Hepatocyte (in vitro differentiated cells): Measurements from ENCODE around the gene GRK5. TPM values are rescaled to one million over a fixed set of nuclear protein-coding genes. Genes with fewer than 3 reads are reported as not detected.

Experiments used
- DNase-seq: peaks from one replicate; pipeline ENCODE4 v3.0.0-alpha.2; 2016; ENCODE audit warnings: low spot score
- H2AFZ ChIP-seq: fragments of 200-600 bp; sonication (generic); 2 replicates; pipeline ENCODE4 v1.6.0; 2016; ENCODE audit warnings: antibody characterized with exemption, mild to moderate bottlenecking
- H3K27ac ChIP-seq: fragments of 200-600 bp; sonication (generic); 2 replicates; pipeline ENCODE4 v1.5.1; 2016; ENCODE audit warnings: mild to moderate bottlenecking
- H3K27me3 ChIP-seq: fragments of 200-600 bp; sonication (generic); 2 replicates; pipeline ENCODE4 v1.6.1; 2016
- H3K36me3 ChIP-seq: fragments of 200-600 bp; sonication (generic); replicated peaks from 2 replicates; pipeline ENCODE4 v1.5.1; 2016; ENCODE audit warnings: low read depth; ENCODE audit not compliant: insufficient read depth
- H3K4me1 ChIP-seq: fragments of 200-600 bp; sonication (generic); 2 replicates; pipeline ENCODE4 v1.5.1; 2016; ENCODE audit warnings: mild to moderate bottlenecking, moderate library complexity; ENCODE audit not compliant: insufficient read depth
- H3K4me2 ChIP-seq: fragments of 200-600 bp; sonication (generic); 2 replicates; pipeline ENCODE4 v1.6.0; 2016
- H3K4me3 ChIP-seq: fragments of 200-600 bp; sonication (generic); 2 replicates; pipeline ENCODE4 v1.5.1; 2016; ENCODE audit warnings: mild to moderate bottlenecking
- H3K79me2 ChIP-seq: fragments of 200-600 bp; sonication (generic); 2 replicates; pipeline ENCODE4 v1.6.0; 2017; ENCODE audit warnings: mild to moderate bottlenecking
- H3K9me2 ChIP-seq: fragments of 200-600 bp; sonication (generic); replicated peaks from 2 replicates; pipeline ENCODE4 v1.6.0; 2017; ENCODE audit warnings: mild to moderate bottlenecking; ENCODE audit not compliant: insufficient read depth
- H3K9me3 ChIP-seq: fragments of 200-600 bp; sonication (generic); 2 replicates; pipeline ENCODE4 v1.5.1; 2016; ENCODE audit warnings: low read depth, mild to moderate bottlenecking
- H4K20me1 ChIP-seq: fragments of 200-600 bp; sonication (generic); 2 replicates; pipeline ENCODE4 v1.6.0; 2016; ENCODE audit warnings: mild to moderate bottlenecking; ENCODE audit not compliant: insufficient read depth, poor library complexity, severe bottlenecking
- CTCF ChIP-seq: fragments of 200-600 bp; sonication (generic); IDR thresholded peaks from 2 replicates; pipeline ENCODE4 v1.5.1; 2016; ENCODE audit warnings: antibody characterized with exemption, mild to moderate bottlenecking; ENCODE audit not compliant: poor library complexity
- EZH2 ChIP-seq: fragments of 200-600 bp; sonication (generic); IDR thresholded peaks from 2 replicates; pipeline ENCODE4 v1.6.1; 2016; ENCODE audit warnings: antibody characterized with exemption, mild to moderate bottlenecking, borderline replicate concordance
- EZH2phosphoT487 ChIP-seq: fragments of 200-600 bp; sonication (generic); IDR thresholded peaks from one replicate; pipeline ENCODE4 v1.6.1; 2018; ENCODE audit warnings: antibody characterized with exemption, mild to moderate bottlenecking, low read depth, moderate library complexity; ENCODE audit not compliant: unreplicated experiment, severe bottlenecking
- WGBS: methylation state at CpG from one replicate; pipeline ENCODE4 v1.1.6; 2016; ENCODE audit warnings: low lambda C conversion rate; ENCODE audit errors: missing lambda C conversion rate; 5-methylcytosine and 5-hydroxymethylcytosine counted together
- polyA plus RNA-seq: library from polyadenylated mRNA; unstranded; fragments of >200 nt; fragmentation: Nextera tagmentation; extraction: Ambion mirVana; gene quantifications from 2 replicates; pipeline ENCODE4 v1.2.1, GENCODE V29; 2016
- total RNA-seq: library from RNA; depleted of rRNA; stranded (reverse); fragments of >200 nt; gene quantifications from 2 replicates; pipeline ENCODE4 v1.2.3, GENCODE V29; 2014

Gene GRK5
- total and polyA plus RNA-seq, 2 experiments from 2014 or later, result 7.6 to 19.9 TPM

DNA sequence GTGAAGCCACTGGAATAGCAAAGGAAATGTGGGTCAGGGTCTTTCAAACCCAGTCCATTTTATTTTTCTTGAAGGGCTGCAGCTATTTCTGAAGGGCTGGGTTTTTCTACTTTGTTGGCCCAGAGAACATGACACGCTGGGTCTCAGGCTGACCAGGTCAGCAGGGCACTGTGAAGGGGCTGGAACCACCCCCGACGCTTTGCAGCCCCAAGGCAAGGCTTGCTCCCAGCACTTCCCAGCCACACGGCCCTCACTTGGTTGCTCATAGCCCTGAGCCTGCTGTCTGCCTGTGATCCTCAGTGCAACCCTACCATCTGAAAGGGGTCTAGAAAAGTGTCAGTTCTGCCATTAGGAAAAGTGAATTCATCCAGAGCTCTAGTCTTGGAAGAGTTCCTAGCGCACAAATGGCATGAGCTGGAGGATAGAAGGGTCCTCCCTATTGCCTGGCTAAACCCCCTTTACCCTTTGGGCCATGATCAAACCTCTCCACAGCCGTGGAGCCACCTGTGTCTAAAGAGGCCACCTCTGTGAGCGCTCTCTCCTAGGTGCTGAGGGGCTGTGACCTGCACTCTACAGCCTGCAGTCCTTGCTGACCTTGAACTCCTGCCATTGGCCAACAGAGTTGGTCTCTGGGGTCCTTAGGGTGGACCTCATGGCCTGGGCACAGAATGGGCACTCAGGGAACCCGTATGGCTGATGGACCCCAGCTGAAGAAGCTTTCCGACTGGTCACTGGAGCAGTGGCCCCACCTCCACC, 203.2 kb downstream of the GRK5 start:
- Histone ChIP-seq H3K27me3 (no peaks in the 10 kb centered on the region), H3K79me2 (no peaks in the 10 kb centered on the region), H3K27ac (peak overlapping the region; percentile 44), H3K9me3 (no peaks in the 10 kb centered on the region), H3K9me2 (no peaks in the 10 kb centered on the region), H3K4me1 (peaks cover 20% of the 10 kb centered on the region), H2AFZ (no peak overlapping the region), H3K36me3 (no peaks in the 10 kb centered on the region), H3K4me2 (no peak overlapping the region), H4K20me1 (no peaks in the 10 kb centered on the region), H3K4me3 (no peak overlapping the region)
- 84% methylated on average over 9 of the region's 9 CpGs for WGBS
- no peak for TF ChIP-seq EZH2
- no peak for DNase-seq

DNA sequence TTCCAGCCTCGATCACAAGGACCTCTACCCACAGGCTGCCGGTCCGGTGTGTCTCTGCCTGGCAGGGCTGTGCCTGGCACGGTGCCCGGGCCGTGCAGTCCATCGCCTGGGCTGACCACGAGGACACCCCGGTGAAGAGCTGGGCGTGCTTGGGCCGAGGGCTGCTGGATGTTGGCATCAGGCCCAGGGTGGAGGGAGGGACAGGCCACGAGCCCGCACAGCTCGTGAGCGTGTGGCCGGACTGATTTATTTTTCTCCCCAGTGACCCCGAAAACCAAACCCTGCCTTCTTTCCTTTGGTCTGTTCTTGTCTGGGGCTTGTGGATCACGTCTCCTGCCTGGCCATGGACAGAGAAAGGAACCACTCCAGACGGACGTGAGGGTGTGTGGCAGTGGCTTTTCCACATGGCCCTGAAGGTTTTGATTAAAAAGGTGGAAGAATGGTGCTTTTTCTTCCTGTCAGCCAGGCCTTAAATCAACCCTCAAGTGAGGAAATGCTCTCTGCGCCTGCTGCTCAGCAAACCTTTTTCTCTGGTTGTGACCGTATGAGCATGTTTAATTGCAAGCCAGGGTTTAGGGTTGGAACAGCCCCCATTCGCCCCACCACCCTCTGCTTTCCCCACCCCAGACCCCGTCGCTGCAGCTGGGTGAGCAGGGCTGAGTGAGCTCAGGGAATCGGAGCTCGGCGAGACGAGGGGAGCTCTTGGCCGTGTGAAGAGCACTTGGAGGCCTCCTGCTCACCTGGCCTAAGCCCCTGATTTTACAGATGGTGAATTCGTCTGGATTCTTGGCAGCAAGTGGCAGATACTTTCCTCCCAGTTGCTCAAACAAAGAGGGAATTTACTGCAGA, 205.1 kb downstream of the GRK5 start:
- DNase-seq, result no peak
- Histone ChIP-seq H4K20me1 (no peaks in the 10 kb centered on the region), H3K9me3 (no peaks in the 10 kb centered on the region), H3K4me3 (no peak overlapping the region), H3K27ac (peak overlapping the region; percentile 87), H3K79me2 (no peaks in the 10 kb centered on the region), H3K4me2 (peak overlapping the region; percentile 41), H2AFZ (no peak overlapping the region), H3K27me3 (no peaks in the 10 kb centered on the region), H3K36me3 (no peaks in the 10 kb centered on the region), H3K4me1 (peaks cover 20% of the 10 kb centered on the region), H3K9me2 (no peaks in the 10 kb centered on the region)
- 59% methylated on average over 31 of the region's 31 CpGs for WGBS
- TF ChIP-seq EZH2 (no peak), EZH2phosphoT487 (no peak), CTCF (no peak)

DNA sequence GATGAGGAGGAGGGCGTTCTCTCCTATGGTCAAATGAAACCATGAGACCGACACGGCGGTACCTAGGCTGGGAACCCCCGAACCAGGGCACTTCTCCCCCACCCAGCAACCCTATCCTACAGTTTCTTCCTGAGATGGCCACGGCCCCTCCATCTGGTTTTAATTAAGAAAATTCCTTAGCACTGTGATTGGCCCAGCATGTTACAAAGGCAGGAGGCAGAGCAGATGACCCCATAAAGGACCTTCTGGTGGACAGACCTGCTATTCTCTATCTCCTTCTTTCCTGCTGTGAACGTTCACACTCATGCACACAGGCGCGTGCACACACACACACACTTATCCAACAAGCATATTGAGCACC, 205.7 kb downstream of the GRK5 start:
- 52% methylated on average over 9 of the region's 9 CpGs for WGBS
- Histone ChIP-seq H3K36me3 (no peaks in the 10 kb centered on the region), H3K4me3 (no peak overlapping the region), H3K4me2 (peak overlapping the region; percentile 41), H3K9me3 (no peaks in the 10 kb centered on the region), H3K4me1 (peaks cover 20% of the 10 kb centered on the region), H4K20me1 (no peaks in the 10 kb centered on the region), H3K27me3 (no peaks in the 10 kb centered on the region), H3K9me2 (no peaks in the 10 kb centered on the region), H2AFZ (no peak overlapping the region), H3K79me2 (no peaks in the 10 kb centered on the region), H3K27ac (peak overlapping the region; percentile 87)
- TF ChIP-seq EZH2 (no peak), CTCF (no peak), EZH2phosphoT487 (no peak)
- DNase-seq, result no peak

DNA sequence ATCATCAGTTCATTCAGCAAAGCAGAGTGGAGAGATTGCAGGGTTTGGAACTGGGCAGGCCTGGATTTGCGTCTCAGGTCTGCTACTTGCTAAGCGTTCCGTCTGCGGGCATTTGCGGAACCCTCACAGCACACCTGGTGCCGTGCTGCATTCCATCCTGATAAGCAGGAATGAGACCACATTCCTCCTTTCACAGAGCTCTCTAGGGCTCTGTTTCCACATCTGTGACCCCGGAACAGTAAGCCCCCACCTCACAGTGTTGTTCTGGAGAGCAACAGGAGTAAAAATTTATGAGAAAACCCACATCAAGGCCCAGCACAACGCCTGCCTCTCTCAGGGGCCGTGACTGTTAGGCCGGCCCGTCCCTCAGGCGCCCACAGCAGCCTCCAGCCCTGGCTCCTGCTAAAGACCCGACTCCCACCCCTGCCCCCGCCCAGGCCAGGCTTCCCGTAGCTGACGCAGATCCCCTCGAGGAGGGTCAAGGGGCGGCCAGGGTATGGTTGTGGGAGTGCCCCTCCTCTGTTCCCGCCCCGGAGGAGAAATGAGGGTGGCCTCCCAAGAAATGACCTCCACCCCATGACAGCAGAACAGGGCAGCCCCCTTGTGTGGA, 206.2 kb downstream of the GRK5 start:
- no peak overlapping the region for H2AFZ ChIP-seq
- 19% methylated on average over 20 of the region's 20 CpGs for WGBS

More for the DNA sequence above, 206.2 kb downstream of the GRK5 start:
- Histone ChIP-seq H3K4me1 (peaks cover 20% of the 10 kb centered on the region), H3K4me3 (no peak overlapping the region), H3K9me2 (no peaks in the 10 kb centered on the region), H3K27ac (peak overlapping the region; percentile 87), H3K4me2 (peak overlapping the region; percentile 41), H3K36me3 (no peaks in the 10 kb centered on the region), H4K20me1 (no peaks in the 10 kb centered on the region), H3K9me3 (no peaks in the 10 kb centered on the region), H3K27me3 (no peaks in the 10 kb centered on the region), H3K79me2 (no peaks in the 10 kb centered on the region)
- DNase-seq, result peak; percentile 56
- TF ChIP-seq CTCF (no peak), EZH2 (no peak), EZH2phosphoT487 (no peak)
